ENCODE results near the gene ZRANB1. TPM values are rescaled to one million over a fixed set of nuclear protein-coding genes. Genes with fewer than 3 reads are reported as not detected.

The ZRANB1 gene
- total and polyA plus RNA-seq, 2 of the 13 experiments (the other 11 are each of a cell fraction or from before 2014, with no cell fraction given), result 10.3 to 19.6 TPM

- POLR2A ChIA-PET, result no interaction called here
- DNase-seq (ENCODE audit: low spot score) (no peak), FAIRE-seq (no peak), ATAC-seq (no peak)
- Histone ChIP-seq H3K27me3 (ENCODE audit: control insufficient read depth in 1 of 2, insufficient read depth in 2 of 2, low read length in 2 of 2) (peaks cover 15 to 82% of the 10 kb centered on the region in 2 experiments), H3K4me1 (ENCODE audit: insufficient read depth, low read length) (no peaks in the 10 kb centered on the region), H3K27ac (ENCODE audit: extremely low read length, insufficient read depth, low read length) (no peak overlapping the region), H2AFZ (ENCODE audit: low read length) (no peak overlapping the region), H4K20me1 (ENCODE audit: insufficient read depth, low read length) (no peaks in the 10 kb centered on the region), H3K4me2 (ENCODE audit: low read depth, low read length) (no peak overlapping the region), H3K9ac (ENCODE audit: insufficient read depth, low read depth, low read length) (no peak overlapping the region), H3K9me3 (ENCODE audit: low read length) (no peaks in the 10 kb centered on the region), H3K79me2 (ENCODE audit: insufficient read depth, low read length) (no peaks in the 10 kb centered on the region), H3K4me3 (replicated peaks in 1 of 3; ENCODE audit: insufficient read depth in 1 of 3, low read depth in 2 of 3, low read length in 3 of 3) (no peak overlapping the region), H3K36me3 (replicated peaks in 1 of 2; ENCODE audit: control insufficient read depth in 1 of 2, insufficient read depth in 2 of 2, low read length in 2 of 2) (no peaks in the 10 kb centered on the region)
- intact Hi-C loops (cut with micrococcal nuclease; ENCODE audit: unreplicated experiment), result no loop called here
- CTCF ChIA-PET (ENCODE audit: low intra/inter-chr PET ratio, low total read pairs), result no interaction called here
- in situ Hi-C loops (cut with HindIII; ENCODE audit: extremely low pct_ligation_motif_present, low pct_unique_long_range_greater_than_20kb), result no loop called here
- TF ChIP-seq ZNF510 (CRISPR knock-in tag; IDR thresholded peaks at IDR 0.05; ENCODE audit: low read depth) (no peak), TRAFD1 (CRISPR knock-in tag; IDR thresholded peaks at IDR 0.05; ENCODE audit: borderline replicate concordance) (no peak), ZSCAN12 (CRISPR knock-in tag; IDR thresholded peaks at IDR 0.05) (no peak)
- 40% methylated on average over 8 of the region's 15 CpGs for WGBS (ENCODE audit: low lambda C conversion rate)
- BruUV-seq (replicated peaks), result no TSS peak
These were observed 71.1 kb downstream of the ZRANB1 start for GRCh38 chr10:125012851-125013528.

GRCh38 chr10:125013529-125013872 lies 71.6 kb downstream of the ZRANB1 start:
- in situ Hi-C loops (cut with HindIII; ENCODE audit: extremely low pct_ligation_motif_present, low pct_unique_long_range_greater_than_20kb), result no loop called here
- Histone ChIP-seq H4K20me1 (ENCODE audit: insufficient read depth, low read length) (no peaks in the 10 kb centered on the region), H3K4me3 (replicated peaks in 1 of 3; ENCODE audit: insufficient read depth in 1 of 3, low read depth in 2 of 3, low read length in 3 of 3) (no peak overlapping the region), H3K79me2 (ENCODE audit: insufficient read depth, low read length) (no peaks in the 10 kb centered on the region), H3K36me3 (replicated peaks in 1 of 2; ENCODE audit: control insufficient read depth in 1 of 2, insufficient read depth in 2 of 2, low read length in 2 of 2) (no peaks in the 10 kb centered on the region), H3K27ac (ENCODE audit: extremely low read length, insufficient read depth, low read length) (no peak overlapping the region), H3K9me3 (ENCODE audit: low read length) (no peaks in the 10 kb centered on the region), H2AFZ (ENCODE audit: low read length) (no peak overlapping the region), H3K27me3 (ENCODE audit: control insufficient read depth in 1 of 2, insufficient read depth in 2 of 2, low read length in 2 of 2) (peaks cover 15 to 80% of the 10 kb centered on the region in 2 experiments), H3K4me1 (ENCODE audit: insufficient read depth, low read length) (no peaks in the 10 kb centered on the region), H3K9ac (ENCODE audit: insufficient read depth, low read depth, low read length) (no peak overlapping the region), H3K4me2 (ENCODE audit: low read depth, low read length) (no peak overlapping the region)
- no peak for DNase-seq (ENCODE audit: low spot score)
- ATAC-seq, result no peak
- intact Hi-C loops (cut with micrococcal nuclease; ENCODE audit: unreplicated experiment), result no loop called here
- ChIA-PET CTCF (ENCODE audit: low intra/inter-chr PET ratio, low total read pairs) (no interaction called here), POLR2A (no interaction called here)
- FAIRE-seq, result no peak
- TF ChIP-seq ZNF296 (CRISPR knock-in tag; conservative IDR thresholded peaks at IDR 0.05) (no peak), ZFP82 (CRISPR knock-in tag; IDR thresholded peaks at IDR 0.05; ENCODE audit: borderline replicate concordance) (no peak), NBN (conservative IDR thresholded peaks at IDR 0.05) (no peak)
- 56% methylated on average over 7 of the region's 7 CpGs for WGBS (ENCODE audit: low lambda C conversion rate)
- BruUV-seq (replicated peaks), result no TSS peak

Data from HepG2 (cell line).